Heart left ventricle (tissue), 16 donors: ENCODE data around the gene LIF. TPM values are rescaled to one million over a fixed set of nuclear protein-coding genes. Genes with fewer than 3 reads are reported as not detected.
"Not testable (repeated sequence)": the region's sequence is repeated elsewhere in the genome, so short reads cannot be mapped to it uniquely, and the experiment has no call there.

Experiments
- ATAC-seq, 4 donors: fragments of 200-7000 bp; cut with Tn5 transposase; one replicate each; pipeline ENCODE4 v1.9.1; 2020 to 2022; ENCODE audit warnings: moderate library complexity in 4 of 4, mild to moderate bottlenecking in 3 of 4, moderate number of reproducible peaks in 1 of 4
- DNase-seq, 5 donors: peaks; one replicate each; pipeline ENCODE4 v3.0.0-alpha.2; 2020
- H3K27ac ChIP-seq, 12 donors: fragments of 200-600 bp; sonication (generic) in 4 of 12; one replicate each; pipeline versions ENCODE4 v1.5.0 to v1.8.0; 2016 to 2022; ENCODE audit warnings: mild to moderate bottlenecking in 2 of 12
- H3K27me3 ChIP-seq, 9 donors: fragments of 200-600 bp; sonication (generic) in 2 of 9; one replicate each; pipeline versions ENCODE4 v1.5.1 to v1.8.0; 2016 to 2022; ENCODE audit warnings: mild to moderate bottlenecking in 3 of 9
- H3K36me3 ChIP-seq, 9 donors: fragments of 200-600 bp; sonication (generic) in 2 of 9; one replicate each; pipeline versions ENCODE4 v1.5.0 to v1.8.0; 2018 to 2022; ENCODE audit warnings: mild to moderate bottlenecking in 2 of 9
- H3K4me1 ChIP-seq, 12 donors: fragments of 200-600 bp; sonication (generic) in 4 of 12; one replicate each; pipeline versions ENCODE4 v1.5.0 to v1.8.0; 2016 to 2022; ENCODE audit warnings: mild to moderate bottlenecking in 3 of 12
- H3K4me3 ChIP-seq, 12 donors: fragments of 200-600 bp; sonication (generic) in 4 of 12; one replicate each; pipeline versions ENCODE4 v1.5.0 to v1.8.0; 2017 to 2022; ENCODE audit warnings: mild to moderate bottlenecking in 9 of 12, moderate library complexity in 4 of 12
- H3K9me3 ChIP-seq, 12 donors: fragments of 200-600 bp; sonication (generic) in 4 of 12; one replicate each; pipeline versions ENCODE4 v1.5.0 to v1.8.0; 2016 to 2022; ENCODE audit warnings: mild to moderate bottlenecking in 1 of 12
- POLR2A ChIP-seq, 2 donors: fragments of 450-650 bp; IDR thresholded peaks; one replicate each; pipeline ENCODE4 v1.6.1; 2017; ENCODE audit warnings: antibody characterized with exemption in 2 of 2, mild to moderate bottlenecking in 2 of 2, moderate library complexity in 2 of 2
- WGBS, 4 donors: extraction: QIAGEN DNeasy Blood & Tissue Kit in 2 of 4; methylation state at CpG; one replicate each; pipeline versions ENCODE4 v1.1.5 to v1.1.7; 2013 to 2018; 5-methylcytosine and 5-hydroxymethylcytosine counted together
- intact Hi-C, 10 donors: fragments of 100-400 bp; cut with DNase I; formaldehyde crosslinking; loops; one replicate each; pipeline versions ENCODE4 v1.11.1 to v1.14.2; 2022
- polyA plus RNA-seq, 2 donors: library from polyadenylated mRNA; stranded (reverse); fragments of 200-250 nt; gene quantifications; one replicate each; pipeline ENCODE4 v1.2.3, GENCODE V29; 2013
- total RNA-seq, 9 donors: library from RNA; depleted of rRNA in 2 of 9; stranded (reverse); fragments of >200 nt in 2 of 9; fragmentation: NEBNext Ultra II Directional in 3 of 9; extraction: Animal tissue kit (Norgen Biotek cat#: 25700) in 3 of 9; gene quantifications; one replicate each; pipeline versions ENCODE4 v1.1.0 to v1.2.4, GENCODE V29; 2016 to 2023
- TF ChIP-seq, protein P1 (sequence below), 12 donors: fragments of 200-600 bp; sonication (generic) in 4 of 12; IDR thresholded peaks; one replicate each; pipeline versions ENCODE4 v1.5.0 to v1.8.0; 2018 to 2022; ENCODE audit warnings: antibody characterized with exemption in 12 of 12, mild to moderate bottlenecking in 5 of 12
- donor health status: ischemic (EF 13 %, LVEDD 7.1; RV severe dilation, severe dysfunction).
- donor health status: healthy with polysubstance abuse.
- donor health status: DM: no; HTN: yes; CAD: no.
- donor health status: DM: no; HTN: no; CAD: no.
- donor health status: ischemic (EF 25% LVEDD 6.9; RV normal size, moderate dysfunction).
- donor health status: ischemic (EF 25% LVEDD 5.7; RV mildly dilated, moderate dysfunction).
- donor health status: healthy.
- donor health status: DM: yes; HTN: yes; CAD: no.
- donor health status: ischemic (EF 35%, LVEDD 5.7; RV mildly dilated, moderate dysfunction).
- donor health status: nonischemic (EF 11% LVEDD 7.7; RV severe dilation, severe dysfunction).
- donor health status: DM: yes; HTN: yes; CAD: no.
- donor health status: PGD.
- donor health status: ischemic (EF 29% LVEDD 5.4; RV normal size, mild dysfunction).
- donor health status: nonischemic (EF 23%, LVEDD 6.1; RV moderate dilation, normal function).

LIF gene
- total and polyA plus RNA-seq, 11 donors, result 0.12 to 11.6 (median 0.67) TPM; not detected in 1

DNA sequence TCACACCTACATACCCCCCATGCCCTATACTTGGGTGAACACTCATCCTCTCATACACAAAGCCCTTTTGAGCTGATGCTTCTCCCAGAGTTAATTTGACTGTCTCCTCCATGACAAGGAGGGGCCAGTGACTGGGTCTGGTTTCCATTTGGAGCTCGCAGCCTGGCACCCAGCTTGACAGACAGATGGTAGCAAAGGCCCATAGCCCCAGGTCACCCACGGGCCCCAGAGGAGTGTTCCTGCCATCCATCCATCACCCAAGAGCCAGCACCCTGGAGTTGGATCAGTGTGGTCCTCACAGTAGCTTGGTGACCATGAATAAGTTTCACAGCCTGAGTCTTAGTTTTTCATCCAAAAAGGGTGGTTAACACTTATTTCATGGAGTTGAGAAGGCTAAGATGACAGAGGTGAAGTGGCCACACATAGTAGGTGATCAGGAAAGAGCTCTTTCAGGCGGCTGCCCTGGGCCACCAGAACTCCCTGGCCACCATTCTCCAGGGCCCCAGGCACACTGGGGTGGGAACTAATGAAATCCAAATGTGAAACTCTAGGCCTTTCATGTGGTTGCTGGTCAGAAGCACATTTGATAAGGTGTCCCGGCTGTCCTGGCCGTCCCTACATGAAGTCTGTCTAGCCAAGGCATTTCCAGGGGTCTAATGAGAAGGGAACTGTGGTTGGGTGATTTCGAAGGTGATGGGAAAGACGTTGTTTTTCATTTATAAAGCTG, 42.4 kb downstream of the LIF start:
- no peak for ATAC-seq
- peaks cover 0 to 54% (median 12%) of the 10 kb centered on the region in 12 donors for H3K4me1 ChIP-seq
- H3K9me3 ChIP-seq, result no peaks in the 10 kb centered on the region
- no peaks in the 10 kb centered on the region for H3K36me3 ChIP-seq
- WGBS, 4 donors, result 67 to 74% (median 70%) methylated on average over 7 of the region's 7 CpGs
- peaks cover 0 to 75% (median 8%) of the 10 kb centered on the region in 9 donors for H3K27me3 ChIP-seq
- no peak for DNase-seq
- H3K4me3 ChIP-seq, result no peak overlapping the region
- intact Hi-C loops, result no loop called here
- peak overlapping the region in 10 of 12 donors; percentile 10 to 89 (median 65) for H3K27ac ChIP-seq
- TF ChIP-seq, protein P1, sequence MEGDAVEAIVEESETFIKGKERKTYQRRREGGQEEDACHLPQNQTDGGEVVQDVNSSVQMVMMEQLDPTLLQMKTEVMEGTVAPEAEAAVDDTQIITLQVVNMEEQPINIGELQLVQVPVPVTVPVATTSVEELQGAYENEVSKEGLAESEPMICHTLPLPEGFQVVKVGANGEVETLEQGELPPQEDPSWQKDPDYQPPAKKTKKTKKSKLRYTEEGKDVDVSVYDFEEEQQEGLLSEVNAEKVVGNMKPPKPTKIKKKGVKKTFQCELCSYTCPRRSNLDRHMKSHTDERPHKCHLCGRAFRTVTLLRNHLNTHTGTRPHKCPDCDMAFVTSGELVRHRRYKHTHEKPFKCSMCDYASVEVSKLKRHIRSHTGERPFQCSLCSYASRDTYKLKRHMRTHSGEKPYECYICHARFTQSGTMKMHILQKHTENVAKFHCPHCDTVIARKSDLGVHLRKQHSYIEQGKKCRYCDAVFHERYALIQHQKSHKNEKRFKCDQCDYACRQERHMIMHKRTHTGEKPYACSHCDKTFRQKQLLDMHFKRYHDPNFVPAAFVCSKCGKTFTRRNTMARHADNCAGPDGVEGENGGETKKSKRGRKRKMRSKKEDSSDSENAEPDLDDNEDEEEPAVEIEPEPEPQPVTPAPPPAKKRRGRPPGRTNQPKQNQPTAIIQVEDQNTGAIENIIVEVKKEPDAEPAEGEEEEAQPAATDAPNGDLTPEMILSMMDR (IDR thresholded peaks at IDR 0.05), result no peak
- no peak for TF ChIP-seq POLR2A (IDR thresholded peaks at IDR 0.05)

GRCh38 chr22:30202531-30203006, 44.0 kb downstream of the LIF start:
- DNase-seq, result no peak
- Histone ChIP-seq H3K27ac (peak overlapping the region in 8 of 12 donors; percentile 30 to 70 (median 47)), H3K27me3 (peaks cover 0 to 68% (median 13%) of the 10 kb centered on the region in 9 donors)

GRCh38 chr22:30201945-30202344, 44.6 kb downstream of the LIF start:
- peaks cover 0 to 67% (median 13%) of the 10 kb centered on the region in 9 donors for H3K27me3 ChIP-seq
- DNase-seq, result no peak

More at GRCh38 chr22:30202531-30203006, 44.0 kb downstream of the LIF start:
- no peak for TF ChIP-seq POLR2A (IDR thresholded peaks at IDR 0.05)
- TF ChIP-seq, protein P1 (IDR thresholded peaks at IDR 0.05), result no peak
- no peaks in the 10 kb centered on the region for H3K36me3 ChIP-seq
- peaks cover 0 to 43% (median 8%) of the 10 kb centered on the region in 12 donors for H3K4me1 ChIP-seq
- WGBS, 4 donors, result 54 to 69% (median 58%) methylated on average over 9 of the region's 9 CpGs
- H3K4me3 ChIP-seq, result no peak overlapping the region
- H3K9me3 ChIP-seq, result no peaks in the 10 kb centered on the region
- peak in 3 of 4 donors; percentile 21 to 58 (median 56) for ATAC-seq
- intact Hi-C loops, result no loop called here

DNA sequence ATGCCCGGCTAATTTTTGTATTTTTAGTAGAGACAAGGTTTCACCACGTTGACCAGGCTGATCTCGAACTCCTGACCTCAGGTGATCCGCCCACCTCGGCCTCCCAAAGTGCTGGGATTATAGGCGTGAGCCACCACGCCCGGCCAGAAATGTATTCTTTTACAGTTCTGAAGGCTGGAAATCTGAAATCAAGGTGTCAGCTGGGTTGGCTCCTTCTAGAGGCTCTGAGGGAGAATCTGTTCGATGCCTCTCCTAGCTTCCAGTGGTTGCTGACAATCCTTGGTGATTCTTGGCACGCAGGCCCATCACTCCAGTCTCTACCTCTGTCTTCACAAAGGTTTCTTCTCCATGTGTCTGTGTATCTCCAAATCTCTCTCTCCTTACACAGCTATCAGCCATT, 45.7 kb downstream of the LIF start:
- H3K4me3 ChIP-seq, H3K27ac ChIP-seq, intact Hi-C loops, H3K36me3 ChIP-seq, DNase-seq, H3K9me3 ChIP-seq, ATAC-seq: not testable (repeated sequence)
- peaks cover 0 to 59% (median 13%) of the 10 kb centered on the region in 9 donors for H3K27me3 ChIP-seq
- 92 to 94% (median 93%) methylated on average over 10 of the region's 10 CpGs for WGBS, 4 donors
- peaks cover 0 to 44% (median 20%) of the 10 kb centered on the region in 12 donors for H3K4me1 ChIP-seq

More at GRCh38 chr22:30201945-30202344, 44.6 kb downstream of the LIF start:
- no peak for ATAC-seq
- Histone ChIP-seq H3K36me3 (no peaks in the 10 kb centered on the region), H3K9me3 (no peaks in the 10 kb centered on the region), H3K4me3 (no peak overlapping the region), H3K27ac (peak overlapping the region in 5 of 12 donors; percentile 11 to 70 (median 40)), H3K4me1 (peaks cover 0 to 44% (median 13%) of the 10 kb centered on the region in 12 donors)
- TF ChIP-seq, protein P1 (IDR thresholded peaks at IDR 0.05), result no peak
- TF ChIP-seq POLR2A (IDR thresholded peaks at IDR 0.05), result no peak
- WGBS, 4 donors, result 77 to 89% (median 87%) methylated on average over 3 of the region's 3 CpGs
- intact Hi-C loops, result no loop called here
